GM19099 (cell line): ENCODE measurements around the gene RASGRF2.

Experiments used
- POLR2A ChIP-seq: IDR thresholded peaks from 3 replicates; pipeline ENCODE4 v1.6.1; 2011; ENCODE audit warnings: low read depth; ENCODE audit not compliant: insufficient read length; ENCODE audit errors: extremely low read depth

Gene RASGRF2, protein sequence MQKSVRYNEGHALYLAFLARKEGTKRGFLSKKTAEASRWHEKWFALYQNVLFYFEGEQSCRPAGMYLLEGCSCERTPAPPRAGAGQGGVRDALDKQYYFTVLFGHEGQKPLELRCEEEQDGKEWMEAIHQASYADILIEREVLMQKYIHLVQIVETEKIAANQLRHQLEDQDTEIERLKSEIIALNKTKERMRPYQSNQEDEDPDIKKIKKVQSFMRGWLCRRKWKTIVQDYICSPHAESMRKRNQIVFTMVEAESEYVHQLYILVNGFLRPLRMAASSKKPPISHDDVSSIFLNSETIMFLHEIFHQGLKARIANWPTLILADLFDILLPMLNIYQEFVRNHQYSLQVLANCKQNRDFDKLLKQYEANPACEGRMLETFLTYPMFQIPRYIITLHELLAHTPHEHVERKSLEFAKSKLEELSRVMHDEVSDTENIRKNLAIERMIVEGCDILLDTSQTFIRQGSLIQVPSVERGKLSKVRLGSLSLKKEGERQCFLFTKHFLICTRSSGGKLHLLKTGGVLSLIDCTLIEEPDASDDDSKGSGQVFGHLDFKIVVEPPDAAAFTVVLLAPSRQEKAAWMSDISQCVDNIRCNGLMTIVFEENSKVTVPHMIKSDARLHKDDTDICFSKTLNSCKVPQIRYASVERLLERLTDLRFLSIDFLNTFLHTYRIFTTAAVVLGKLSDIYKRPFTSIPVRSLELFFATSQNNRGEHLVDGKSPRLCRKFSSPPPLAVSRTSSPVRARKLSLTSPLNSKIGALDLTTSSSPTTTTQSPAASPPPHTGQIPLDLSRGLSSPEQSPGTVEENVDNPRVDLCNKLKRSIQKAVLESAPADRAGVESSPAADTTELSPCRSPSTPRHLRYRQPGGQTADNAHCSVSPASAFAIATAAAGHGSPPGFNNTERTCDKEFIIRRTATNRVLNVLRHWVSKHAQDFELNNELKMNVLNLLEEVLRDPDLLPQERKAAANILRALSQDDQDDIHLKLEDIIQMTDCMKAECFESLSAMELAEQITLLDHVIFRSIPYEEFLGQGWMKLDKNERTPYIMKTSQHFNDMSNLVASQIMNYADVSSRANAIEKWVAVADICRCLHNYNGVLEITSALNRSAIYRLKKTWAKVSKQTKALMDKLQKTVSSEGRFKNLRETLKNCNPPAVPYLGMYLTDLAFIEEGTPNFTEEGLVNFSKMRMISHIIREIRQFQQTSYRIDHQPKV (N-terminal part only)

DNA sequence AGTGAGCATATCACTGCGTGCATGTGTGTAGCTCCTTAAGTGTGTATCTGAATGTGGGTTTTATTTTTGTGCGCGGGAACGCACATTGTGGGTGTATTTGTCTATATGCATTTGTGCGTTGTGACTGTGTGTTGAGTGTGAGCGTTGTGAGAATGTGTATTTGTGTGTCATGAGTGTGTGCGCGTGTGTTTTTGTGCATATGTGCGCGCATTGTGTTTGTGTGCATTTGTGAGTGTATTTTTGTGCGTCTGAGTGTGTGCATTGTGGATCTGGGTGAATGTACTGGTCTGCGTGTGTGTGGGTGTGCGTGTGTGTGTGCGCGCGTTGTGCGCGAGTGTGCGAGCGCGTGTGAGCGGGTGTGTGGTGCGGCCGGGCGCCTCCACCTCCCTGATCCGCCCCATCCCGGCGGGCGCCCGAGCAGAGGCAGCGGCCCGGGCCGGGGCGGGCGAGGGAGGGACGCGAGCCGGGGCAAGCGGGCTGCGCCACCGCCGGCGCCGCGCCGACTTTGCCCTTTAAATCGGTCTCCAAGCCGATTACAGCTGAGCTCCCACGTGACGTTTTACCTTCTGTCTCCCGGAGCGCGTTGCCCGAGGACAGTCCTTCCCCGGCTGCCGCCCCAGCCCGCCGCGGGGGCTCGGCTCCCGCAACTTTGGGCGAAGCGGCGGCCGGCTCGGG lies at the start of gene RASGRF2:
Gene RASGRF2 (plus strand): TSS at position 596 of the 675 bp plus-strand sequence. CDS start 376 bp downstream, outside the sequence.
- TF ChIP-seq POLR2A = no peak

DNA sequence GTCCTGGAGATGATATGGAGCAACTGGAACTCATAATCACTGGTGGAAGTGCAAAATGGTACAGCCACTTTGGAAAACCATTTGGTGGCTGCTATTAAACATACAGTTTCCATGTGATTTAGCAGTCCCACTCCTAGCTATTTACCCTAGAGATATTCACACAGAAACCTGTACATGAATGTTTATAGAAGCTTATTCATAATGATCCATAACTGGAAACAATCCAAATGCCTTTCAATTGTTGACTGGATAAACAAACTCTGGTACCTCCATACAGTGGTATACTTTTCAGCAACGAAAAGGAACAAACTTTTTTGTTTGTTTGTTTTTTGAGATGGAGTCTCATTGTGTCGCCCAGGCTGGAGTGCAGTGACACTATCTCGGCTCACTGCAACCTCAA lies 47.7 kb upstream of the RASGRF2 start:
- TF ChIP-seq POLR2A = no peak

DNA sequence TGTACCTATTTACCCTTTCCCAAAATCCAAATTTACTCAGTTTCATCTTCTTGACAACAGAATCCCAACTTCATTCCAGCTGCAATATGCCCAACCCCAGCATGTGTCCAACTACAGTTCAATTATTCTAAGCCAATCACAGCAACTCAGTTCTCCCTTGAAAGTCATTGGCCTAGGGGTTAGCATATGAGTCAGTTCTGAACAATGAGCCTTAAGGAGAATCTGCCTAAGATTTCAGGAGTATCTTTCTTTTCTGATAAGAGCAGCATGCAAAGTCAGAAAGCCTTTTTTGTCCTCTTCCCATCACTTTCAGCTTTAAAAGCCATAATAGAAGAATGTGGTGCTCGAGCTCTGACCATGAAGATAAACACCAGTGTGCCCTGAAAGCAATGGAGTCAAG lies 44.4 kb upstream of the RASGRF2 start:
- TF ChIP-seq POLR2A = no peak

DNA sequence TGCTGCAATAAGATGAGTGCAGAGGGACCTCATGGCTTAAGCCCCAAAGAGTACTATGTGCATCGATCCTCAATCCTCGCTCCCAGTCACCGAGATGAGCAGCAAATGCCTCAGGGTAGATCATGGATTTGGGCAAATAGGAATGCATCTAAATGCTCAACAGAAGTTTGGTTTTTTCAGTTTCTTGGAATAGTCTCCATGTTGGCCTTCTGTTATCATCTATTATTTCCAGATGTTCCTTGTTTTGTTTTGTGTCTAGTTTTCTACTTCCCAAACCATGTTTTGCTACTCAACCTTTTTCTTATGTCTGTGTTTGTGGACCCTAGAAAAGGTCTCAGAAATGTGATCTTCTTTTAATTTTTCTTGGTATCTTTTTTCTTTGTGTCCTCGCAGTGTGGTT lies 43.5 kb upstream of the RASGRF2 start:
- no peak for TF ChIP-seq POLR2A

DNA sequence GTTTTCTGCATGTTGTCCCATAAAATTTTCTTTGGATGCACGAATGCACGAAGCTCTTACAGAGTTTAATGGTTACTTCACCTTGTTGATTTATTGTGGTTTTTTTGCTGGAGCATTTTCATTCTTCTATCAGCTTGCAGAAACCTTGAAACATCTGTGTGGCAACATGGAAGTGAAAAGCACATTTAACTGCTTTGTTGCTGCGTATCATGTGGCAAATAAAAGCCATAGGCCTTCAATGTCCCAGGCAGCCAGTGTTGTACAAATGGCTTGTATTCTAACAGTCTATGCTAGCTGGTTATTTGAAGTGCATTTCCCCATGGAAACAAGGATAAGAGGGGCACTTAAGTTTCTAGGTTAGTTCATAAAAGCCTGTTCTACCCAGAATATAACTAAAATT lies 42.5 kb upstream of the RASGRF2 start:
- TF ChIP-seq POLR2A = no peak

DNA sequence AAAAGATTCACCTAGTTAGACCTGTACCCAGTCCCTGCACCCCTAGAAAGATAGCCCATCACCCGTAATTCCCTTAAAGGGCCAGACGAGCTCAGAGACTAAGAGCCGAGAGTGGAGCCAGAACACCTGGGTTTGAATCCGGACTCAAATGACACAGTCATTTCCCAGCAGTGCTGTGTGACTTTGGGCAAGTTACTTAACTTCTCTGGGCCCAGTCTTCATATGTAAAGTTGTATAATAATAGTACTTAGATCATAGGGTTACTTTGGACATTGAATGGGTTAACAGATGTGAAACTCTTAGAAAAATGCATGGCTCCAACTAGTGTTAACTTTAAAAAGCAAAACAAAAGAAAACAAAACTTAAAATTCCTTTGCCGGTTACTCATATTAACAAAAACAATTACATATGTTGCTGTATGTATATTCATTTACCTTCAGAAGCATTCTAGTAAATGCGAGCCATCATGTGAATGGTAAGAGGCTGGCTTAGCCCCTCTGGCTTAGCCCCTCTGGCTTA lies 40.4 kb upstream of the RASGRF2 start:
- TF ChIP-seq POLR2A = no peak

DNA sequence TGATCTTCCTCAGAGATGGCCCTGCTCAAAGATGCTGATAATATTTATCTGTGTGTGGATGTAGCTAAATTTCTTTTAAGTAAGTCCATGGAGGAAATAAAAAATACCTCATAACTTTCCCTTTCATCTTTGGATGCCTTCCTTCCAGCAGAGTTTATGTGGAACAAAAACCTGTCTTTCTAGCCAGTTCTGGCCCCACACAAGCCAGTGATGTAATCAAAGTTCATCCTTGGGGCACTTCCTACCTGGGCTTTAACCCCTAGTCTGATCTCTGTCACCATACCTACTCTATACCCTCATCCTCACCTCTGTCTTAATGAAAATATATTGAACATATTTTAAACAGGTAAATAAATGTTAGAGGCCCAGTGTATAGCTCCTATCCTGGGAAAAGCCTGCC lies 39.8 kb upstream of the RASGRF2 start:
- no peak for TF ChIP-seq POLR2A

DNA sequence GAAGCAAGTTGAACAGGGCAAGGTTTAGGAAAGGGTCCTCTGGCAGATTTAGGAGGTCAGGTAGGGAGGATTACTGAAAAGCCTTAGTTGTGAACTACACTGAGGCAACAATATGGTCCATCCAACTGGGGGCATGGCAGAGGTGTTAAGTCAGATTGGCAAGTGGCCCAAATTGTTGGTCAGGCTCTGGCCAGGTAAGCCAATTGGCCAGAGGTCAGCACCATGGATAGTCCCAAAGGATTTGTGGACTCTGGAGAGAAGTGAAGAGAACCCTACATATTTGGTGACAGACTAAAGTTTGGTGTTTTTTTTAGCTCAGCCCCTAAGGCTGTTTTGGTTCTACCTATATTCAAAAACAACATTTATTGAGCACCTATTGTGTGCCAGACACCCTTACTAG lies 39.1 kb upstream of the RASGRF2 start:
- no peak for TF ChIP-seq POLR2A

DNA sequence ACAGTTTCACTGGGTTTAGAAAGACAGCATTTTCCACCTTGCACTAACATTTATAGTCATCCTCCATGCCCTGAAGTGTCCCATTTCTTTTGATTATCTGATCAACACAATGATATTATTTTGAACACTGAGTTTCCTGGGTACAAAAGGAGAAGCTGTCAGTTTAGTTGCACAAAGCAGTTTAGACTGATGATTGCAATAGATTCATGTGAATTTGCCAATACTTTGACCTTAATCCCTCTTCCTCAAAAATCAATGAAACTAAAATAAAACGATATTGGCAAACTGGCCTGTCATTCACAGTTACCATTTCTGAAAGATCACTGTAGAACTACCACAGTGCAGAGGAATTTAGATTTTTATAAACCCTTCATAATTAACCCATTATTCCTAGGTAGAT lies 34.2 kb upstream of the RASGRF2 start:
- TF ChIP-seq POLR2A = no peak

DNA sequence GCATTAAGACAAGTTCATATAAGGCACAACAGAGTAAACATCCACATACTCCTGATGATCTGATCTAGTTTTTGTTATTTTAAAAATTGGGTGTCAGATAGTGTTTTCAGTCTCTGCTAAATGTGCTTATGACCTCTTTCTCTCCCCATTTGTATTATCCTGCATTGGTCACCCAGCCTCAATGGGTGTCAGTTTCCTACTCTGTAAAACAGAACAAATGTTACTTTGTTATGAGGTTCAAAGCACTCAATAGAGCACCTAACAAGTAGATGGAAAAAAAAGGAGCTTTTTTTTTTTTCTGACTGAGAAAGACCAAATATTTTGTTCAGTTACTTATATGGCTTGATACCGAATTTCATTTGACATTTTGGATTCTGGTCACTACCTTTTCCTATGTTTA lies 33.6 kb upstream of the RASGRF2 start:
- no peak for TF ChIP-seq POLR2A

DNA sequence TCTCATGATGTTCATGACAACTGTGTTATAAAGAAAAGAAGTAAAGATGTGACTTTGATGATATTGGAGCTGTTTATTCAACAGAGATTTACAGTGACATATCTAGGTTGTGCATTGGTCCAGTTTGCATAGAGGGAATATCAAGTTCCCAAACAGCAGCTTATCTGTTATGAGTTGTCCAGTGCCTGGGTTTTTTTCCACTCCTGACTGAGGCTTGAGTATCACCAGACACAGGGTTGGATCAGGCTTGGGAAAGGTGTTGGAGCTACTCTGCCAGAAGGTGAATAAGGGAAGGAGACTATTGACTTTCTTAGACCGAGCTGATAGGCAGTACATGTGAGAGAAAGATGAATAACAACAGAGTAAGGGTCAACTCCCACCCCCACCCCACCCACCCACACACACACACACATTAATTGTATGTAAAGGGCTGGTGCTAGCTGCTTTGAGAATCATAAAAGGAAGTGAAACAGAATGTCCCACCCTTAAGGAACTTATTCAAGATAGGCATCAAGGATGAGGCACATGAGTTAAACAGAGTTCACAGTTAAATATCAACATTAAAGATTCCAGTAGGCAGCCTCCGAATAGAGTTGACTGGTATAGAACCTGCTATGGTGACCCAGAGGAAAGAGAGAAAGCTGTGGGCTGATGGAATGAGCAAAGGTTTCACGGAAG lies 33.0 kb upstream of the RASGRF2 start:
- TF ChIP-seq POLR2A = no peak

DNA sequence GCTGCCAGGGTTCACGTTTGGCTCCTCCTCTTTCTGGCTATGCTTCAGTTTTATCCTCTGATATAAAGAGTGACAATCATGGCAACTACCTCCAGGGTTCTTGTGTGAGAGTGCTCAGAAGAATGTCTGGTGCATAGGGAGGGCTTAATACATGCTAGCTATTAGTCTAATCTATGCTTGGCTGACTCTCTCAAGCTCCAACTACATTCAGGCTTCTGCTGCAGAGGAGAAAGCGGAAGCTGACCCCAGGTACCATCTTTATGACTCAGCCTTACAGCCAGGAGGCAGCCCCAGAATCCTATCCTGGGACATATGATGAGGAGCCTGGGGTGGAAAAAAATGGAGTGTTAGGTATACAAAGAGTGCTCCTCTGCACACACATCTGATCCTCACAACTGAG lies 32.1 kb upstream of the RASGRF2 start:
- no peak for TF ChIP-seq POLR2A

DNA sequence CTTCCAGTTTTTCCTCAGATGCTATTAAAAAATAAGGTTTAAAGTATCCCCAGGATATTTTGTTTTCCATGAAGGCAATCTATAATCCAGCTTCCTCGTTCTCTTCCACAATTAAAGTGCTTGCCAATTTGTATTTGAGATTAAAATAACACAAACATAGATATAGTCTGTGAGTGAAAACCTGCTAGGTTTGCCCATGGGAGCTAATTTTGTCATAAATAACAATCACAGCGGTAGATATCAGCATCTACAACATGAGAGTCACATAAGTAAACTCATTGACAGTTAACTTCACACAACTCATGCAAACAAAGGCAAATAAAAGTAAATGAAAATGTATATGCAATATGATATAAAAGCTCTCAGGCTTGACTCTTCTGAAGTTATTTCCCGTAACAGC lies 29.2 kb upstream of the RASGRF2 start:
- no peak for TF ChIP-seq POLR2A

DNA sequence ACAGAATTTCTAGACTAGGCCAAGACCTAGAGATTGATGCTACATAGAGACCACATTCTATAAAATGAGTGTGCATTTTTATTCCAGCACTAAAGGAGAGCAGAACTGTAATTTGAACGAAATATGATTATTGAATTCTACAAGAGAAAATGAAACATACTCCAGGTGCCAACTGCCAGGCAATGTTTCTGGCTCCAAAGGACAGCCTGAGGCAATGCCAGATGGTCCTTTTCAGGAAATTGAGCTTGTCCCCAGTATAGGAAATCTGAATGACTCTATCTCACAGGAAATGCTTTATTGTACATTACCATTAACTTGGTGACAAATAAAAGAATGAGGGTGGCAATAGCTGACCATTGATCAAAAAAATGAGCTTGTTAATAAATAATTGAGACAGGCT lies 28.8 kb upstream of the RASGRF2 start:
- TF ChIP-seq POLR2A = no peak
